Esophagus (tissue), 2 donors: ENCODE measurements around the gene RAB27A. TPM values are rescaled to one million over a fixed set of nuclear protein-coding genes. Genes with fewer than 3 reads are reported as not detected.
A peak's percentile ranks its signal among the peaks of the same experiment; 100 is the strongest.

Source experiments
- H3K27ac ChIP-seq, 2 donors: one replicate each; pipeline ENCODE4 v1.5.1; 2013; ENCODE audit warnings: low read depth in 2 of 2, mild to moderate bottlenecking in 2 of 2, inconsistent platforms in 1 of 2, low read length in 1 of 2, moderate library complexity in 1 of 2
- H3K27me3 ChIP-seq, 2 donors: one replicate each; pipeline ENCODE4 v1.6.1; 2013; ENCODE audit warnings: low read length in 2 of 2, control low read depth in 1 of 2, mild to moderate bottlenecking in 1 of 2; ENCODE audit not compliant: insufficient read depth in 2 of 2, control insufficient read depth in 1 of 2
- H3K36me3 ChIP-seq, 2 donors: one replicate each; pipeline ENCODE4 v1.6.1; 2013; ENCODE audit warnings: low read length in 1 of 2; ENCODE audit not compliant: control insufficient read depth in 2 of 2, insufficient read depth in 2 of 2
- H3K4me1 ChIP-seq, 2 donors: one replicate each; pipeline ENCODE4 v1.6.1; 2013; ENCODE audit warnings: low read length in 1 of 2; ENCODE audit not compliant: control insufficient read depth in 2 of 2, insufficient read depth in 2 of 2
- H3K4me3 ChIP-seq, 2 donors: one replicate each; pipeline ENCODE4 v1.5.1; 2013; ENCODE audit warnings: low read length in 2 of 2, mild to moderate bottlenecking in 2 of 2, low read depth in 1 of 2, moderate library complexity in 1 of 2
- H3K9me3 ChIP-seq, 2 donors: one replicate each; pipeline ENCODE4 v1.6.1; 2013; ENCODE audit warnings: mild to moderate bottlenecking in 2 of 2, low read depth in 1 of 2, low read length in 1 of 2, moderate library complexity in 1 of 2; ENCODE audit not compliant: control insufficient read depth in 2 of 2, insufficient read depth in 1 of 2
- WGBS, 2 donors: extraction: QIAGEN DNeasy Blood & Tissue Kit; methylation state at CpG; one replicate each; pipeline ENCODE4 v1.1.7; 2013; 5-methylcytosine and 5-hydroxymethylcytosine counted together
- polyA plus RNA-seq, 2 donors: library from polyadenylated mRNA; stranded (reverse); fragments of 200-250 nt; gene quantifications; one replicate each; pipeline ENCODE4 v1.2.3, GENCODE V29; 2013
- donor health status: healthy with polysubstance abuse.
- donor health status: Bipolar disorder and iron deficiency.

RAB27A gene
- polyA plus RNA-seq, 2 donors: 10.2 to 20.9 TPM

DNA sequence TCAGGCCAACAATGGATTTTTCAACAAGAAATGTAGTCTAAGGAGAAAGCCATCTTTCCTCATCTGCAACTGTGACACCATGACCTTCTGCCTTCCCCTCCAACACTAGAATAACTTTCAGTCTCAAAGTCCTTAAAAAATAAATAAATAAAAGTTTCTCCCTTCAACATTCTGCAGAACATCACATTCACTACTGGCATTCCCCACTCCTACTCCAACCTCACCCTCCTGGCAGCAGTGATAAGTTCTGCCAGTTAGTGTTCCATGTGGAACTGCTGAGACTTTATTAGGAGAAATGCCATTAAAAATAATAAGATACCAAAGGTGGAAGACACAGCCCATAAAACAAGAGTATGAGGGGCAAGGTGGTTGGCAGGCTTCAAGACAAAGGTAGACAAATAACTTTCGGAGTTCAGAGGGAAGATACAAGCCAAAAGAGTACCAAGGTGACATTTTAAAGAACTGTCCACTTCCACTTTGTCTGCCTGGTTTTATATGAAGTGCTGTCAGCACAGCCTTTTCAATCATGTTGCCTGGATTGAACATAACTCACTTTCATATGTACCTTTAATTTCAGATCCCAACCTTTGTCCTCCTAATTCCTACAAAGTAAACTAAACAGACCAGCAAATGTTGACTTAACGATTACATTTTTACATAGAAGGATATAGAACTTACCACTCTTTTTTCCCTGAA, 55.4 kb downstream of the RAB27A start:
- 76 to 82% methylated on average over 2 of the region's 2 CpGs for WGBS, 2 donors
- no peaks in the 10 kb centered on the region for H3K27me3 ChIP-seq
- peaks cover 0 to 4% of the 10 kb centered on the region in 2 donors for H3K36me3 ChIP-seq
- H3K27ac ChIP-seq: no peak overlapping the region
- H3K4me1 ChIP-seq: no peaks in the 10 kb centered on the region
- no peaks in the 10 kb centered on the region for H3K9me3 ChIP-seq
- H3K4me3 ChIP-seq: no peak overlapping the region

DNA sequence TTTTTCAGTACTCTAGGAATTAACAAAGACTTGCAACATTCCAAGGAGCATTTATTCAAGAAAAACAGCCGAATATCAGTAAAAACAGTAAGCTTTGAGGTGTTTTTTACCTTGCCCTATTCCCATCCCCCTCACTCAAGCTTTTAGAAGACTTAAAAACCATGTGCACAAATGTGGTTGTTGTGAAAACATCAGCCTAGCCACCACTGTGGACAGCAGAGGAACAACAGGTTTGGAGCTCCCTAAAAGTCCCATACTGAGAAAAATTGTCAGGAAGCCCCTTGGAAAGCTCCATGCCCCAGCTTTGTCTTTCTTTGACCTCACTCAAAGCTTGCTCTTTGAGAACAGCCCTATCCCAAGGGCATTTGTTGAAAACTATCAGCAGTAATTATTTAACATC, 58.2 kb downstream of the RAB27A start:
- Histone ChIP-seq H3K9me3 (no peaks in the 10 kb centered on the region), H3K4me1 (no peaks in the 10 kb centered on the region), H3K27ac (no peak overlapping the region), H3K36me3 (peaks cover 0 to 4% of the 10 kb centered on the region in 2 donors), H3K27me3 (no peaks in the 10 kb centered on the region), H3K4me3 (no peak overlapping the region)
- WGBS, 2 donors: 96 to 98% methylated on average over 1 of the region's 1 CpG

DNA sequence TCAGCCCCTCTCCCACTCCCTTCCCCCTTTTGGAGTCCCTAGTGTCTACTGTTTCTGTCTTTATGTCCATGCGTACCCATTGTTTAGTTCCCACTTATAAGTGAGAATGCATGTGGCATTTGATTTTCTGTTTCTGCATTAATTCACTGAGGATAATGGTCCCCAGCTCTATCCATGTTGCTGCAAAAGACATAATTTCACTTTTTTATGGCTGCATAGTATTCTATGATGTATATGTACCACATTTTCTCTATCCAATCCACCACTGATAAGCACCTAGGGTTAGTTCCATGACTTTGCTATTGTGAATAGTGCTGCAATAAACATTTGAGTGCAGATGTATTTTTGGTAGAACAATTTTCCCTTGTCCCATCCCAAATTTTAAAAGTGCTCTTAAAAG, 58.7 kb downstream of the RAB27A start:
- Histone ChIP-seq H3K27ac (no peak overlapping the region), H3K4me3 (no peak overlapping the region), H3K4me1 (no peaks in the 10 kb centered on the region), H3K36me3 (peaks cover 2 to 4% of the 10 kb centered on the region in 2 donors), H3K27me3 (no peaks in the 10 kb centered on the region), H3K9me3 (no peaks in the 10 kb centered on the region)
- 88 to 93% methylated on average over 1 of the region's 1 CpG for WGBS, 2 donors

DNA sequence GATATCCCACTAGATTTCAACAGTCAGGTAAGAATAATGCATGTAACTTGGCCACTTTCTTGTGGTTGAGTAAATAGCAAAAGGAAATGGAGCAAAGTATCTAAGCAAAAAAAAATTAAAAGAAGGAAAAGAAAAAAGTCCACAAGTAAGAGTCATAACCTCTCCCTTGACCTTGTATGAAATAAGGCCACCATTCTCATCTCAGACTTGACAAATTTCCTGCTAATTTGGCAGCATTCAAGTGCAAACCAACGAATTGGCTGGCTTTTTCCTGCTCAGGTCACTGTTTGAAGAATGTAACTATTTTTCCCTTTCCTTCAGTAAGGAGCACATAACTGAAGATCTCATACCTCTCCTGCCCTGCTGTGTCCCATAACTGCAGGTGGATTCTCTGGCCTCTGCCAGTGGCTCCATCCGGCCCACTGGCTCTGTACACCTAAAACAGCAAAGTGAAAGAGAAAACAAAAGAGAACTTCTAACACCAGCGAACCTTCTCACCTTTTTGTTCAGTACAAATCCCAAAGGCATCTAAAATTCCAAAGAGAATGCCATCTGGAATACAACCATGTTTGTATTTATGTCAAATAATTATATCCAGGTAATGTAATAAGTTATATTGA, 59.5 kb downstream of the RAB27A start:
- Histone ChIP-seq H3K27me3 (no peaks in the 10 kb centered on the region), H3K4me1 (no peaks in the 10 kb centered on the region)
- 61 to 65% methylated on average over 3 of the region's 3 CpGs for WGBS, 2 donors

DNA sequence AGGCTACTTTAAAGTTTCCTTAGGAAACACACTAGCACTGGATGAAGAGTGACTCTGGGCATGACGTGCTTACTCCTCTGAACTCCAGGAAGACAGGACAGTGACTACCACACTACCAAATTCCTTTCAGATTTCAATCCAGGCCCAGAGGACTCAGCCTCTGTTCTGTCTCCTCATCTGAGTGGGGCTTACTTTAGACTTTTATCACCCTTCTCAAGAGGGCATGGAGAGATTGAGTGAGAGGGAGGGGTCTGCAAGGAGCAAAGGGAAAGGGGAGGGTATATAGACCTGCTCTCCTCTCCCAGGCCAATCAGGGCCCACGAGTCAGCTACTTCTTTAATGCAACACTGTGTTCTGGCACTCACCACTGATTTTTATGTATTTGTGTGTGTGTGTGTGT, 63.5 kb downstream of the RAB27A start:
- 95 to 100% methylated on average over 2 of the region's 2 CpGs for WGBS, 2 donors

More for the DNA sequence above, 59.5 kb downstream of the RAB27A start:
- H3K9me3 ChIP-seq: no peaks in the 10 kb centered on the region
- no peak overlapping the region for H3K4me3 ChIP-seq
- peaks cover 2 to 4% of the 10 kb centered on the region in 2 donors for H3K36me3 ChIP-seq
- H3K27ac ChIP-seq: no peak overlapping the region

DNA sequence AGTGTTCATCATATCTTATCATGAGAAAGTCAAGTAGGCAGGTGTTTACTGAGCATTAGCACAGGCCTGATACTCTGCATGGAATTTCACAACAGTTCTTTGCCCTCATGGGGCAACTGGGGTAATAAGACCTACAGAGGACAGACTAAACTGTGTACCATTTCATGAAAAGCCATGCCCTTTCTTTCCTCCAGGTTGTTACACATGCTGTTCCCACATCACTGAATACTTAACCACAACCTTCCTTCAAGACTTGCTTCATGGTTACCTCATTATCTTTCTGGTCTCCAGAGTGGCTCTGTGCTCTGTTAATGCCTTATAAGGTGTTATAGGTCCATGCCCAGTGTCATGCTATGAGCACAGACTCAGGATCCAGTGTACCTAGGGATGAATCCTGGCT, 64.7 kb downstream of the RAB27A start:
- Histone ChIP-seq H3K36me3 (peaks cover 0 to 2% of the 10 kb centered on the region in 2 donors), H3K27me3 (no peaks in the 10 kb centered on the region), H3K4me1 (no peaks in the 10 kb centered on the region), H3K9me3 (no peaks in the 10 kb centered on the region), H3K27ac (no peak overlapping the region), H3K4me3 (no peak overlapping the region)

More for the DNA sequence above, 63.5 kb downstream of the RAB27A start:
- Histone ChIP-seq H3K4me3 (no peak overlapping the region), H3K27me3 (no peaks in the 10 kb centered on the region), H3K36me3 (peaks cover 2 to 4% of the 10 kb centered on the region in 2 donors), H3K9me3 (no peaks in the 10 kb centered on the region), H3K4me1 (no peaks in the 10 kb centered on the region), H3K27ac (no peak overlapping the region)

DNA sequence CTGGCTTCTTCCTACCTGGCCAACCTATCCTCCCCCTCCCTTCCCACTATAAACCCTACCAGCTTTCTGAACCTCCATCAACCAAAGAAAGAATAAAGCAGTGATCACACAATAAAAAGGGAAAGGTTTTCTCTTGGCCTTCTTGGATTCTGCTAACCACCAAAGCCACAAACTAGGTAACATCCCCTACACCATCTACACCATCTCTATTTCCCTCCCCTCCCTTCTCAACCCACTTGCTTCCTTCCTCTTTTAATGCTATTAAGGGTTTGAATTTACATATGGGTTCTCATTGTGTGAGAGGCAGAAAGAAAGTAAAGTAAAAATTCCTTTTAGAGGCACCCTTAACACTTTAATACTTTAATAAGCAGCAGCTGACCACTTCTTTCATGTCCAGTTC, 67.0 kb downstream of the RAB27A start:
- no peaks in the 10 kb centered on the region for H3K4me1 ChIP-seq

DNA sequence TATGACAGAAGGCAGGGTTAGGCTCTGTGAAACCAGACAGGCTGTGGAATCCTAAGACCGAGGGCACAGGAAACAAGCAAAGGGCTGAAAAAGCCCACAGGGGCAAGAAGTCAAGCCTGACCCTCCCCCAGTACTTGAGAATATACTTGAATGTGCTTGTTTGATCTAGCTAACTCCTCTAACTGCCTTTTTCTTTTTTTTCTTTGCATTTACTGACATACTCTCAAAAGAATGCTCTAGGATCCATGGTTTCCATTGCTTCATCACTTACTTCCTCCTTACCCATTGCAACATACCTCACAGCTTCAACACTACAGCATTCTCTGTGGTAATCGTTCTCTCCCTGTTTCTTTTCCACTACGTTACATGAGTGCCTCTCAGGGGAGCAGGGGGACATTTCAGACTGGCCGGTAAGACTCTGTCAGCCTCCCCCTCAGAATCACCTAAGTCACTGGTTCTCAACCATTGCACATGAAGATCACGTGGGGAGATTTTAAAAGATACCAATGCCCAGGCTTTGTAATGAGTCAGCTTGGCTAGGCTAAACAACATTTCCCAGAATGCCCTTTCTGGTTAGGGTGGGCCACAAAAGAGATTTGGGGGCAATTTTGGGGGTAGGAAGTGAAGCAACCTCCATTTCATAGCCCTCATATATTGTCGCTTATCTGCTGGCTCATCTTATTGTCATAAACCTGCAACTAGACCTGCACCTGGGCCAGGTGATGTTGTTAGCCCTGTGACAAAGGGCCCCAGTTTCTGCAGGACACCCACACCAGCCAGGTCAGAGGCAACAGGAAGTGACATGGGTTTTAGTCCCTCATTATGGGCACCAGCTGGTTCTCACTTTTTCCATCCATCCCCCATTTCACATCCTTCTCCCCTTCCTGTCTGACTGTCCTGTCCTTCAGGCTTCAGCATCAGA, 68.3 kb downstream of the RAB27A start:
- Histone ChIP-seq H3K27ac (peak overlapping the region; percentile 35 to 50), H3K4me1 (no peaks in the 10 kb centered on the region), H3K4me3 (no peak overlapping the region), H3K27me3 (no peaks in the 10 kb centered on the region), H3K36me3 (peaks cover 0 to 2% of the 10 kb centered on the region in 2 donors), H3K9me3 (no peaks in the 10 kb centered on the region)
- WGBS, 2 donors: 59 to 64% methylated on average over 6 of the region's 6 CpGs

More for the DNA sequence above, 67.0 kb downstream of the RAB27A start:
- no peaks in the 10 kb centered on the region for H3K27me3 ChIP-seq
- peaks cover 0 to 2% of the 10 kb centered on the region in 2 donors for H3K36me3 ChIP-seq
- H3K27ac ChIP-seq: no peak overlapping the region
- H3K9me3 ChIP-seq: no peaks in the 10 kb centered on the region
- no peak overlapping the region for H3K4me3 ChIP-seq

DNA sequence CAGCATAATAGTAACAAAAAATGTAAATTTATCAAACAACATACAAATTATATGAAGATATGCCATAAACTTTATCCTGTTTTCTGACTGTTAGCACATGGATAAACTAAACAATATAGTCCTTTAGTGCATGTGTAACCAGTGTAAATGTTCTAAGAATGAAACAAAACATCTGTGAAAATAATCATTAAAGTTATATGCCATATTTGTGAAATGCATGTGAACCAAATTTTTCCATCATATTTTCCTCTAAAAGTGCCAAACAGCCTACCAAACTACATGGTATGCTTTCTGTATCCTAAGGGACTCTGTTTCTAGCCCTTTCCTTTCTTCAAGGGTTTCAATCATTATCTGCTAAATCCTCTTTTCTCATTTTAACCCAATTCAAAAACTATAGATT, 69.0 kb downstream of the RAB27A start:
- Histone ChIP-seq H3K4me1 (no peaks in the 10 kb centered on the region), H3K4me3 (no peak overlapping the region), H3K36me3 (no peaks in the 10 kb centered on the region), H3K27ac (peak overlapping the region; percentile 35 to 50), H3K9me3 (no peaks in the 10 kb centered on the region), H3K27me3 (no peaks in the 10 kb centered on the region)
